CD14-positive monocyte (primary cell): ENCODE measurements around the gene CDH8. TPM values are rescaled to one million over a fixed set of nuclear protein-coding genes. Genes with fewer than 3 reads are reported as not detected.

ENCODE experiments used
- DNase-seq, 3 donors: peaks; one replicate each; pipeline ENCODE4 v3.0.0-alpha.2; 2011 to 2022
- H2AFZ ChIP-seq: 2 replicates; pipeline ENCODE4 v1.6.0; 2012; ENCODE audit warnings: mild to moderate bottlenecking, low read depth, low read length, inconsistent platforms; ENCODE audit not compliant: insufficient read depth, poor library complexity, severe bottlenecking
- H3K27ac ChIP-seq, 2 donors: 1 replicate in 1 of 2; 2 replicates in 1 of 2; pipeline ENCODE4 v1.5.1; 2012 to 2013; ENCODE audit warnings: low read length in 2 of 2, control low read depth in 1 of 2, inconsistent platforms in 1 of 2, low read depth in 1 of 2, mild to moderate bottlenecking in 1 of 2
- H3K27me3 ChIP-seq, 2 donors: one replicate each; pipeline versions ENCODE4 v1.6.0 to v1.6.1; 2011 to 2013; ENCODE audit warnings: low read length in 2 of 2; ENCODE audit not compliant: control insufficient read depth in 2 of 2, insufficient read depth in 2 of 2
- H3K36me3 ChIP-seq, 2 donors: replicated peaks in 1 of 2; 1 replicate in 1 of 2; 2 replicates in 1 of 2; pipeline versions ENCODE4 v1.5.1 to v1.6.1; 2012 to 2013; ENCODE audit warnings: low read length in 2 of 2, control low read depth in 1 of 2, inconsistent platforms in 1 of 2, mild to moderate bottlenecking in 1 of 2; ENCODE audit not compliant: insufficient read depth in 2 of 2, control insufficient read depth in 1 of 2
- H3K4me1 ChIP-seq, 2 donors: 1 replicate in 1 of 2; 2 replicates in 1 of 2; pipeline versions ENCODE4 v1.5.1 to v1.6.1; 2012 to 2013; ENCODE audit warnings: low read length in 2 of 2, control low read depth in 1 of 2, inconsistent platforms in 1 of 2, mild to moderate bottlenecking in 1 of 2, moderate library complexity in 1 of 2; ENCODE audit not compliant: insufficient read depth in 2 of 2, control insufficient read depth in 1 of 2
- H3K4me2 ChIP-seq: replicated peaks from 2 replicates; pipeline ENCODE3; 2012; ENCODE audit warnings: low read length, moderate library complexity, mild to moderate bottlenecking; ENCODE audit not compliant: poor library complexity, severe bottlenecking; ENCODE audit errors: extremely low read depth
- H3K4me3 ChIP-seq, 3 experiments: fragments of 200-600 bp in 1 of 3; sonication (generic) in 1 of 3; replicated peaks in 1 of 3; 1 replicate in 2 of 3; 2 replicates in 1 of 3; pipeline ENCODE4 v1.5.1; 2011 to 2013; ENCODE audit warnings: low read length in 3 of 3, mild to moderate bottlenecking in 3 of 3, control low read depth in 2 of 3, low read depth in 2 of 3, inconsistent platforms in 1 of 3, moderate library complexity in 1 of 3
- H3K79me2 ChIP-seq: 2 replicates; pipeline ENCODE4 v1.6.0; 2012; ENCODE audit warnings: mild to moderate bottlenecking, control low read depth, inconsistent platforms, low read length, moderate library complexity; ENCODE audit not compliant: insufficient read depth
- H3K9ac ChIP-seq: 2 replicates; pipeline ENCODE4 v1.6.0; 2017; ENCODE audit warnings: low read length, mild to moderate bottlenecking; ENCODE audit not compliant: insufficient read depth, poor library complexity, severe bottlenecking
- H3K9me3 ChIP-seq, 2 donors: replicated peaks in 1 of 2; 1 replicate in 1 of 2; 2 replicates in 1 of 2; pipeline versions ENCODE4 v1.5.1 to v1.6.1; 2012 to 2013; ENCODE audit warnings: low read length in 2 of 2, control low read depth in 1 of 2; ENCODE audit not compliant: control insufficient read depth in 1 of 2, insufficient read depth in 1 of 2
- H4K20me1 ChIP-seq: 2 replicates; pipeline ENCODE4 v1.6.0; 2012; ENCODE audit warnings: mild to moderate bottlenecking, low read length, control low read depth, moderate library complexity; ENCODE audit not compliant: insufficient read depth
- H3K27ac Mint-ChIP-seq, 7 donors: one replicate each; pipeline ENCODE4 v1.8.0; 2020; ENCODE audit warnings: mild to moderate bottlenecking in 7 of 7, mixed read lengths in 7 of 7, moderate library complexity in 6 of 7, inconsistent platforms in 2 of 7
- H3K27me3 Mint-ChIP-seq, 3 donors: one replicate each; pipeline ENCODE4 v1.8.0; 2021 to 2022; ENCODE audit warnings: low read depth in 3 of 3, mild to moderate bottlenecking in 3 of 3, mixed read lengths in 3 of 3, moderate library complexity in 3 of 3, inconsistent platforms in 1 of 3
- H3K36me3 Mint-ChIP-seq, 2 donors: one replicate each; pipeline ENCODE4 v1.8.0; 2020; ENCODE audit warnings: mixed read lengths in 2 of 2, inconsistent platforms in 1 of 2, mild to moderate bottlenecking in 1 of 2
- H3K4me1 Mint-ChIP-seq: one replicate; pipeline ENCODE4 v1.8.0; 2020; ENCODE audit warnings: mild to moderate bottlenecking, mixed read lengths
- H3K4me3 Mint-ChIP-seq, 2 donors: one replicate each; pipeline ENCODE4 v1.8.0; 2020; ENCODE audit warnings: mild to moderate bottlenecking in 2 of 2, mixed read lengths in 2 of 2, moderate library complexity in 1 of 2
- H3K9me3 Mint-ChIP-seq, 7 donors: one replicate each; pipeline ENCODE4 v1.8.0; 2020 to 2022; ENCODE audit warnings: mixed read lengths in 7 of 7, mild to moderate bottlenecking in 6 of 7, moderate library complexity in 6 of 7, inconsistent platforms in 2 of 7
- WGBS: methylation state at CpG from one replicate; pipeline ENCODE4 v1.1.5; 2013; ENCODE audit warnings: missing lambda C conversion rate; ENCODE audit not compliant: insufficient coverage; 5-methylcytosine and 5-hydroxymethylcytosine counted together
- intact Hi-C, 2 donors: fragments of 100-400 bp; cut with micrococcal nuclease; formaldehyde crosslinking; loops; one replicate each; pipeline versions ENCODE4 v1.15.0 to v1.15.1; 2023
- polyA plus RNA-seq, 3 donors: library from polyadenylated mRNA; depleted of rRNA in 1 of 3; unstranded in 2 of 3; stranded (reverse) in 1 of 3; fragments of 300-500 nt in 2 of 3; fragments of >200 nt in 1 of 3; fragmentation: Illumina TruSeq in 2 of 3; gene quantifications; 1 replicate in 2 of 3; 2 replicates in 1 of 3; pipeline ENCODE4 v1.2.3, GENCODE V29; 2012 to 2021
- TF ChIP-seq, protein P1 (sequence below): fragments of 200-600 bp; IDR thresholded peaks from one replicate; pipeline ENCODE4 v1.8.0; 2022; ENCODE audit warnings: antibody characterized with exemption, mild to moderate bottlenecking

Gene CDH8
- polyA plus RNA-seq, 3 donors = not detected

DNA sequence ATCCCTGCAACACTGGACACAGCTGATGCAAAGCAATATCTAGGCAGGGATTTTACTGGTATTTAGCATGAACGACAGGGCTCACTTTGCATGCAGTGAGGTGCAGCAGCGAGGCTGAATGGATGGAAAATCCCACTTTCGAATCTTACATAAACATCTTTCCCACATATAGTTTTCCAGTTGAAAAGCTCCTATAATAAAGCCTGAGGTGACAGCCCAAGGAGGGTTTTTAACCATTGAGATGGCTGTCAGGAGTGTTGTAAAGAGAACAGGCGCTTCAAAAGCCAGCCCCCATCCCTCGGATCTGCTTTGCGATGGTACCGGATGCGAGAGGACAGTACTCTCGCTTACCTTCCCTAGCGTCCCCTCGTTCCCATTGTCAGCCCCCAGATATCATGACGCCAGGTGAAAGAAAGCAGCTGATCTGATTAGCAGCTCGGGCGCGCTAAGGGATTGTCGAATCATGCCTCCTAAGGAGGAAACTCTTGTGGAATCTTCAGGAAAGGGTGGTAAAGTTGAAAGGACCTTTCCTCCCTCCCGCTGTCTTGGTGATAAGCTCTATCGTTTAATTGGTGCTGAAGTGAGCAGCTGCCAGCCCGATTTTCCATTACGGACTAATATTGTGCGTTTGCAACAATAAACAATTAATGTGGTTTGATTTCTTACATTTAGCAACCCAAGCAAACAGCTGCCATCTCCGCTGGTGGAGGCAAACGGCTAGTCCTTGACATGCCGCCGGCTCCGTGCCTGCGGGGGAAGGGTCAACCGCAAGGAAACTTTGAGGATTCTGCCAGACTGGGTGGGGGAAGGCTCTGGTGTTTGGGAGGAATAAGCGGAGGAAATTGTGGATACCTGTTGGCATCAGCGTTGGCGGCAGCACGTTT lies 1.8 kb downstream of the CDH8 start:
- Mint-ChIP-seq H3K36me3 (no peaks in the 10 kb centered on the region), H3K4me1 (no peaks in the 10 kb centered on the region), H3K27me3 (peaks cover 47 to 60% (median 50%) of the 10 kb centered on the region in 3 donors), H3K9me3 (peaks cover 0 to 13% (median 3%) of the 10 kb centered on the region in 7 donors), H3K27ac (no peak overlapping the region), H3K4me3 (peak overlapping the region in 1 of 2 donors; percentile 71)
- 4% methylated on average over 18 of the region's 32 CpGs for WGBS
- Histone ChIP-seq H3K9me3 (peaks cover 0 to 12% of the 10 kb centered on the region in 2 donors), H3K9ac (no peak overlapping the region), H3K27me3 (peaks cover 13 to 50% of the 10 kb centered on the region in 2 donors), H3K79me2 (no peaks in the 10 kb centered on the region), H3K4me3 (no peak overlapping the region), H3K4me2 (no peak overlapping the region), H3K4me1 (no peaks in the 10 kb centered on the region), H3K27ac (no peak overlapping the region), H4K20me1 (no peaks in the 10 kb centered on the region), H3K36me3 (no peaks in the 10 kb centered on the region), H2AFZ (no peak overlapping the region)
- intact Hi-C loops = no loop called here
- no peak for DNase-seq
- TF ChIP-seq, protein P1, sequence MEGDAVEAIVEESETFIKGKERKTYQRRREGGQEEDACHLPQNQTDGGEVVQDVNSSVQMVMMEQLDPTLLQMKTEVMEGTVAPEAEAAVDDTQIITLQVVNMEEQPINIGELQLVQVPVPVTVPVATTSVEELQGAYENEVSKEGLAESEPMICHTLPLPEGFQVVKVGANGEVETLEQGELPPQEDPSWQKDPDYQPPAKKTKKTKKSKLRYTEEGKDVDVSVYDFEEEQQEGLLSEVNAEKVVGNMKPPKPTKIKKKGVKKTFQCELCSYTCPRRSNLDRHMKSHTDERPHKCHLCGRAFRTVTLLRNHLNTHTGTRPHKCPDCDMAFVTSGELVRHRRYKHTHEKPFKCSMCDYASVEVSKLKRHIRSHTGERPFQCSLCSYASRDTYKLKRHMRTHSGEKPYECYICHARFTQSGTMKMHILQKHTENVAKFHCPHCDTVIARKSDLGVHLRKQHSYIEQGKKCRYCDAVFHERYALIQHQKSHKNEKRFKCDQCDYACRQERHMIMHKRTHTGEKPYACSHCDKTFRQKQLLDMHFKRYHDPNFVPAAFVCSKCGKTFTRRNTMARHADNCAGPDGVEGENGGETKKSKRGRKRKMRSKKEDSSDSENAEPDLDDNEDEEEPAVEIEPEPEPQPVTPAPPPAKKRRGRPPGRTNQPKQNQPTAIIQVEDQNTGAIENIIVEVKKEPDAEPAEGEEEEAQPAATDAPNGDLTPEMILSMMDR = no peak

GRCh38 chr16:62033065-62033464 lies 3.2 kb downstream of the CDH8 start:
- Histone ChIP-seq H3K9ac (no peak overlapping the region), H3K36me3 (no peaks in the 10 kb centered on the region), H3K4me2 (no peak overlapping the region), H3K79me2 (no peaks in the 10 kb centered on the region), H3K27me3 (peaks cover 13 to 50% of the 10 kb centered on the region in 2 donors), H3K27ac (no peak overlapping the region), H3K4me3 (no peak overlapping the region), H2AFZ (no peak overlapping the region), H3K4me1 (no peaks in the 10 kb centered on the region), H4K20me1 (no peaks in the 10 kb centered on the region), H3K9me3 (peaks cover 0 to 12% of the 10 kb centered on the region in 2 donors)
- H3K27me3 Mint-ChIP-seq = peaks cover 45 to 54% (median 47%) of the 10 kb centered on the region in 3 donors
- TF ChIP-seq, protein P1 = no peak
- intact Hi-C loops = no loop called here
- H3K9me3 Mint-ChIP-seq = peaks cover 0 to 13% (median 3%) of the 10 kb centered on the region in 7 donors
- no peaks in the 10 kb centered on the region for H3K4me1 Mint-ChIP-seq
- H3K36me3 Mint-ChIP-seq = no peaks in the 10 kb centered on the region
- no CpG with 5 or more reads among the region's 1 CpG for WGBS
- H3K4me3 Mint-ChIP-seq = peak overlapping the region in 1 of 2 donors; percentile 49
- no peak for DNase-seq
- H3K27ac Mint-ChIP-seq = no peak overlapping the region
